Pons (tissue), 1 donor: ENCODE results near the gene RPGRIP1.
"Not testable (repeated sequence)": the region's sequence is repeated elsewhere in the genome, so short reads cannot be mapped to it uniquely, and the experiment has no call there.

ENCODE experiments used
- DNase-seq: peaks from one replicate; pipeline ENCODE4 v3.0.0-alpha.2; 2016; ENCODE audit warnings: low spot score

The RPGRIP1 gene

DNA sequence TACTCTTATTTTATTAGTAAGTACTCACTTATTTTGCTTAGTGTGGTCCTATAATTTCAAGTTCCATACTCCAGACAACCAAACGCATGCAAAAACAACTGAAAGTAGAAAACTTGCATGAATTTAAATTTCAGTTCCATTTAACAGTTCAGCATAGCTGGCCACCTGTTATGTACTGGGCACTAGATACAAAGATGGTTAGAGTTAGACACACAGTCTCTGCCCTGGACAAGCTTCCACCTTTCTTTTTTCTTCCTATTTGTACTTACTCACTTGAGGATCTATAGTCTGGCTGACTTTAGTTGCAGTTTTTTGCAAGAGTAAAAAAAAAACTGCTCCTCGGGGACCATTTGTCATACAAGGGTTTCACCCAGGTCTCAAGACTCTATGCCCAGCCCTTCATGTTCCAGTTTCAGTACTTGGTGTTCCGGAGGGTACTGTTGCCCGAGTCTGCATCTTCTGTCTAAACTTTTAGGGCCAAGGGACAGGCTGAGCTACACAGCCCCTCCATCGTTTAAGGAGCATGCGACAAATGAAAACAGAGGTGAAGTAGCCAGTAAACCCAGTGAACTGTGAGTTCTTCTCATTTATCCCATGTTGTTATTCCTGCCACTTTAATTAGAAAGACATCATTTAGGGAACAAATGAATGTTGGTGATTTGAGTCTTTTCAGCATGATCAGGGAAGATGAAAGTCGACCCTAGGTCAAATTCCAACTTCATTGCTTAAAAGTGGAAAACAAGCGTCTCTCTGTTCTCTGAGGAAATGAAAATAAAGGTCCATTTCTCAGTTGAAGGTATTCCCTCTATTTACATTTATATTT is 22.3 kb downstream of the RPGRIP1 start:
- no peak for DNase-seq

DNA sequence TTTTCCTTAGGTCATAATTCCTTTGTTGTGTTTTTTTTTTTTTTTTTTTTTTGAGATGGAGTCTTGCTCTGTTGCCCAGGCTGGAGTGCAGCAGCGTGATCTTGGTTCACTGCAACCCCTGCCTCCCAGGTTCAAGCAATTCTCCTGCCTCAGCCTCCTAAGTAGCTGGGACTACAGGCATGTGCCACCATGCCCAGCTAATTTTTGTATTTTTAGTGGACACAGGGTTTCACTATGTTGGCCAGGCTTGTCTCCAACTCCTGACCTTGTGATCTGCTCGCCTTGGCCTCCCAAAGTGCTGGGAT is 22.9 kb downstream of the RPGRIP1 start:
- DNase-seq, result not testable (repeated sequence)

DNA sequence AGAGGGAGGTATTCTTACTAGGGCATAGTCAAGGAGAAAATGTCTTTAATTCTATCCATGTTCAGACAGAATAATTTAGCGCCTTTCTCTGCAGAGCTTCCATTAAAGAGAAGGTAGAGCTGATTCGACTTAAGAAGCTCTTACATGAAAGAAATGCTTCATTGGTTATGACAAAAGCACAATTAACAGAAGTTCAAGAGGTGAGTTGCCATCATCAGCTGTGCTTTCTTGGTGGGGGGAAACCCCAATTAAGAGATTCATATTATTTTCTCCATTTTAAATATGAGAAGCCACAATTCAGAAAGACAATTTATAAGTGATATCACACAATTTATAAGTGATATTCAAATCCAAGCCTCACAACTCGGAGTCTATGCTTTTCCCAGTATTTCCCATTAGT is 27.8 kb downstream of the RPGRIP1 start:
- no peak for DNase-seq

DNA sequence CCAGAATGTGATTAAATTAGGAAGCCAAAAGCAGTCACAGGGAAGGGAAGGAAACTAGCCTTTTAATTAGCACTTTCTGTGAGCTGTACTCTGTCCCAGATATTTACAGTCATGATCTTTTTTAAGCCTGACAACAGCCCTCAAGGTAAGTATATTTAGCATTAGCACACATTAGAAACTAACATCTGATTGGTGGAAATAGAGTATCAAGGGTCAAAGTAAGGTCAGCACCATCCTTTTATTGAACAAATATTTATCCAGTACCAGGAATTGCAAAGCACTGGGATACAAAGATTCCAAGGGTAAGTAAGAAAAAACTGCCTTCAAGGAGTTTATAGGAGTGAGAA is 28.2 kb downstream of the RPGRIP1 start:
- DNase-seq, result no peak

DNA sequence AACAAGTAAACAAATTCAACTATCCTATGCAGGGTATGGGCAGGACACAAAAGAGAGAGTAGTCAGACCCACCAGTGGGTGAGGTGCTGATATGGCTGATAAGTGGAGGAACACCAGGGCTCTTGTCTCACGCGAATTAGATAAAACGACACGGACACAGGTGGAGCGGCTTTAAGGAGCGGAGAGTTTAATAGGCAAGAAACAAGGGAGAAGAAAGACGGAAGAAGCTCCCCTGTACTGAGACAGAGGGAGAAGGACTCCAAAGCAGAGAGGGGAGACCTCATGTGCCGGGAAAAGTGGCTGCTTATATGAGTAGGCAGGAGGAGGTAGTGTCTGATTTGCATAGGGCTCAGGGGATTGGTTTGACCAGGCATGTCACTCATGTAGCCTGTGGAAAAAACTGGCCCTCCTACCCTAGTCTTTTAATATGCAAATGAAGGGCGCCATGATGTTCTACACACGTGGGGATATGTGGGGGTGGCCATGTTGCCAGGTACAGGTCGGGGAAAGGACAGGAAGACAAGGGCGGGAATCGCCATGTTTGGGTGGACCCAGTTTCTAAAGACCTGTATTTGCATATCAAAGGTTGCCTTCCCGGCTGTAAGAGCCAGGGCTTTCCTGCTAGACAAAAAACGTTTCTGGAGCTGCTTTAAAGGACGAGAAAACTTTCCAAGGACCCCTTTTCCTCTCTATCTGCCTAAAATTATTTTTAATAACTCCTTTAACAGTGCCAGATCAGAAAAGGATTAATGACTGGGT is 28.8 kb downstream of the RPGRIP1 start:
- DNase-seq, result peak; percentile 83

DNA sequence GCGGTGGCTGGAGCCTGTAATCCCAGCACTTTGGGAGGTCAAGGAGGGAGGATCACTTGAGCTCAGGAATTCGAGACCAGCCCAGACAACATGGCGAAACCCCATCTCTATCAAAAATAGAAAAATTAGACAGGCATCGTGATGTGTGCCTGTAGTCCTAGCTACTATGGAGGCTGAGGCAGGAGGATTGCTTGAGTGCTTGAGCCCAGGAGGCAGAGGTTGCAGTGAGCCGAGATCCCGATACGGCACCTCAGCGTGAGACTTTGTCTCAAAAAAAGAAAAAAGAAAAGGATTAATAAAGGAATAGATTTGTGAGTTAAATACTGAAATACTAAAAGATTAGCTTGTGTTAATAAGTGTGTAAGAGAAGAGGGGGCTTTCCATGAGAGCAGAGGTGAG is 29.4 kb downstream of the RPGRIP1 start:
- DNase-seq, result no peak

DNA sequence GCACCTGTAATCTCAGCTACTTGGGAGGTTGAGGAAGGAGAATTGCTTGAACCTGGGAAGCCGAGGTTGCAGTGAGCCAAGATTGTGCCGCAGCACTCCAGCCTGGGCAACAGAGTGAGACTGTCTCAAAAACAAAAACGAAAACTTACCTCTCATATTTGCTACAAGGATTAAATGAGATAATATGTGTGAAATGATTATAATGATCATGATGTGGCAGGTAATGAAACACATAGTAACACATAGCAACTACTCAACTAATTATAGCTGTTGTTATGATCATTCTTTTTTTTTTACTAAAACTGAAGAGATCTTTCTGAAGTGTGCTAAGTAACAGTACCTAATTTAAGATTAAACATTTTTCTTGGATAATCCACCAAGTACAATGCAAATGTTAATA is 30.1 kb downstream of the RPGRIP1 start:
- no peak for DNase-seq

DNA sequence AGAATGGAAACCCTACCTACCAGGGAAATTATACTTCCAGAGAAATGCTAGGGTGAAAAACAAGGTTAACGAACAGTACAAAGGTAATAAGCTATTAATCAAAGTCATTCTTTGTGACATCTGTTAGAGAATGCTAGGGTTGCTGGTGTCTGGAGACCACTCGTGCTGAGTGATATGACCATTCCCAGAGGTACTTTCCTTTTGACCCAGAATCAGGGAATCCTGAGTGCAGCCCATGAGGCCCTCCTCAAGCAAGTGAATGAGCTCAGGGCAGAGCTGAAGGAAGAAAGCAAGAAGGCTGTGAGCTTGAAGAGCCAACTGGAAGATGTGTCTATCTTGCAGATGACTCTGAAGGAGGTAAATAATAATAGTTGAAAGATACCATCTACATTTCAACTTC is 31.7 kb downstream of the RPGRIP1 start:
- DNase-seq, result no peak

DNA sequence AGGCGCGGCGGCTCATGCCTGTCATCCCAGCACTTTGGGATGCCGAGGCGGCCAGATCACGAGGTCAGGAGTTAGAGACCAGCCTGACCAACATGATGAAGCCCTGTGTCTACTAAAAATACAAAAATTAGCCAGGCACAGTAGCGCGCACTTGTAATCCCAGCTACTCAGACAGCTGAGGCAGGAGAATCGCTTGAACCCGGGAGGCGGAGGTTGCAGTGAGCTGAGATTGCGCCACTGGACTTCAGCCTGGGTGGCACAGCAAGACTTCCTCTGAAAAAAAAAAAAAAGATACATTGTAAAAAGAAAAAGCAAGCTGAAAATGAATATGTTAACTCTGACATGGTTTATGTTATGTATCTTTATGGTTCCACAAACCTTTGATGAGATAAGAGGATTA is 33.6 kb downstream of the RPGRIP1 start:
- no peak for DNase-seq

DNA sequence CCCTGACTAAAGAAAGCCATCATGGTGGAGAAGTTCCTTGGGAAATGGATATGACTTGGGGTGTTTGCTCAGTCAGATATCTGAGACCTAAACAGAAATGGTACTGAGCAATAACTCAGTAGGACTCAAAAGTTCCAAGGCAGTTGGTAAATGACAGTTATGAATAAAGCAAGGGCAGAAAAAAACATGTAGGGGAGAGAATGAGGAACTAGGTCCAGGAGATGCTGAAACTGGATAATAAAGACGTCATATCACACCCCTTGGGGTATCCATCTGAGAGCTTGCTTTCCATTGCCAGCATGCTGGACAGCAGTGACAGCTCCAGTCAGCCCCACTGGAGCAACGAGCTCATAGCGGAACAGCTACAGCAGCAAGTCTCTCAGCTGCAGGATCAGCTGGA is 37.5 kb downstream of the RPGRIP1 start:
- no peak for DNase-seq

DNA sequence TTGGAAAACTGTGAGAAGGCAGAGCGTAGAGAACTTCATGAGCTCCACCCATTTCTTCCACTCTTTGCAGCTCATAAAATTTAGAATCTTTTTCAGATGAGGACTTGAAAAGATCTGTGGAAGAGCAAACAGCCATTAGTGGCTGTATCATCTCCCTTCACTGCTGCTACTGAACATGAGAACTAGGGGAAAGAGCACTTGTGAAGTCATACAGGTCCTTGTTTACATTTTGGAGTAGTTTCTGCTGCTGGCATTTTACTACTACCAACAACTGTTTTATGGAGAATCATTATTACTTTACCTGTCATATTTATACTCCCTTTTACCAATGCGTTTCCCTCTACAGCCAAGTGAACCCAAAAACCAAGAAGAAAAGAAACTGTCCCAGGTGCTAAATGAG is 41.0 kb downstream of the RPGRIP1 start:
- no peak for DNase-seq

DNA sequence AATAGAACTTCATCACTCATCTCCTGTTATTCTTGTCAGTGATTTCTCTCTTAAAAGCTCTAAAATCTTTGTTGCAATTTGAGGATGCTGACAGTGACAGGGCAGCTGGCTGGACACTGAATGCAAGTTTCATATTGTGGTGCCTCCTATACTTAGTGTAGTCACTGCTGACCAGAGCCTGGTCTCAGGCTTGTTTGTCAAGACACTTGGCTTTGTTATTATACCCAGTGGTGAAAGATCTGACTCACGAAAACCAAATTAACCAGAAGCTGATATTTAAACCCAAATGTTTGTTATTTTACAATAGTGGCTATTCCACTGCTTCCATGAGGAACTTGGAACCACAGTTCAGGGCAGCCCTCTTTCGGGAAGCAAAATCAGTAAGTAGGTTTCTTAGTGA is 42.8 kb downstream of the RPGRIP1 start:
- no peak for DNase-seq

DNA sequence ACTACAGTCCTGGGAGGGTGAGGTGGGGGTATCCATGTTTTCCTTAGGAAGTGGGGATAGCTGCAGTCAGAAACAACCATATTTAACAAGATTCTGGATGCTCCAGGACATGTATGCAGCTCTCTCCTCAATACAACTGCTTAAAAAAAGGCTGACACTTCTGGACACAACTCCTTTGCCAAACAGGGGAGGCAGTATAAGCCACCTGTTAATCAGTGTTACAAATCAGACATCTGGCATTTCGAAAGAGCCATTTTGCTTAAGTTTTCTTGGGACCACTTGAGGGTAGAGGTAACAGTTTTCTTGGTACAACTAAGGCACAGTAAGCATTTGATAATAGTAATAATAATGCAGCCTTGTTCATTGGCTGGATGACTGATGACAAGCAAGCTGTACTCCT is 47.1 kb downstream of the RPGRIP1 start:
- DNase-seq, result no peak
